Lung (tissue), 12 donors: ENCODE measurements around the gene PPM1H. TPM values are rescaled to one million over a fixed set of nuclear protein-coding genes. Genes with fewer than 3 reads are reported as not detected.
"Not testable (repeated sequence)": the region's sequence is repeated elsewhere in the genome, so short reads cannot be mapped to it uniquely, and the experiment has no call there.

ENCODE experiments used
- ATAC-seq: fragments of 200-7000 bp; cut with Tn5 transposase; one replicate; pipeline ENCODE4 v1.9.1; 2020; ENCODE audit warnings: moderate number of reproducible peaks; ENCODE audit not compliant: insufficient read depth, low FRiP score
- DNase-seq, 3 donors: peaks; one replicate each; pipeline ENCODE4 v3.0.0-alpha.2; 2013 to 2017
- H3K27ac ChIP-seq, 2 donors: one replicate each; pipeline ENCODE4 v1.5.1; 2013; ENCODE audit warnings: mild to moderate bottlenecking in 2 of 2, moderate library complexity in 2 of 2, control low read depth in 1 of 2, inconsistent platforms in 1 of 2, low read depth in 1 of 2, low read length in 1 of 2
- H3K27me3 ChIP-seq, 3 donors: one replicate each; pipeline ENCODE4 v1.5.1; 2013; ENCODE audit warnings: low read length in 2 of 3; ENCODE audit not compliant: control insufficient read depth in 3 of 3, insufficient read depth in 3 of 3
- H3K36me3 ChIP-seq, 4 donors: one replicate each; pipeline ENCODE4 v1.5.1; 2013; ENCODE audit warnings: low read length in 4 of 4, mild to moderate bottlenecking in 1 of 4, moderate library complexity in 1 of 4; ENCODE audit not compliant: control insufficient read depth in 4 of 4, insufficient read depth in 4 of 4
- H3K4me1 ChIP-seq, 5 donors: one replicate each; pipeline ENCODE4 v1.5.1; 2013; ENCODE audit warnings: low read length in 5 of 5, mild to moderate bottlenecking in 2 of 5, moderate library complexity in 1 of 5; ENCODE audit not compliant: control insufficient read depth in 5 of 5, insufficient read depth in 5 of 5
- H3K4me3 ChIP-seq: one replicate; pipeline ENCODE4 v1.5.1; 2013; ENCODE audit warnings: mild to moderate bottlenecking, control low read depth, moderate library complexity
- H3K9ac ChIP-seq, 2 donors: one replicate each; pipeline ENCODE4 v1.5.1; 2013; ENCODE audit warnings: low read length in 2 of 2, control low read depth in 1 of 2; ENCODE audit not compliant: insufficient read depth in 1 of 2
- H3K9me3 ChIP-seq, 4 donors: one replicate each; pipeline ENCODE4 v1.5.1; 2013; ENCODE audit warnings: low read length in 3 of 4, mild to moderate bottlenecking in 1 of 4, moderate library complexity in 1 of 4; ENCODE audit not compliant: control insufficient read depth in 4 of 4, insufficient read depth in 3 of 4
- CTCF ChIP-seq: IDR thresholded peaks from 2 replicates; pipeline ENCODE4 v1.5.1; 2012; ENCODE audit warnings: mild to moderate bottlenecking; ENCODE audit errors: control extremely low read depth, extremely low read depth
- WGBS, 2 donors: extraction: QIAGEN DNeasy Blood & Tissue Kit; methylation state at CpG; one replicate each; pipeline ENCODE4 v1.1.7; 2013; 5-methylcytosine and 5-hydroxymethylcytosine counted together
- polyA plus RNA-seq, 2 donors: library from polyadenylated mRNA; stranded (reverse); fragments of 200-250 nt; gene quantifications; one replicate each; pipeline ENCODE4 v1.2.1, GENCODE V29; 2013
- total RNA-seq, 2 donors: library from RNA; depleted of rRNA in 1 of 2; stranded (reverse); fragments of >200 nt in 1 of 2; gene quantifications; one replicate each; pipeline ENCODE4 v1.2.1, GENCODE V29; 2014 to 2021
- donor health status: control.
- donor health status: control.
- donor health status: Bipolar disorder and iron deficiency.
- donor health status: healthy.
- donor health status: DM: yes; HTN: yes; CAD: no.

The PPM1H gene
- total and polyA plus RNA-seq, 4 donors, result 2.0 to 11.2 (median 5.7) TPM

GRCh38 chr12:62670986-62671720 is 263.8 kb downstream of the PPM1H start:
- no peak overlapping the region for H3K9ac ChIP-seq
- H3K4me3 ChIP-seq, result no peak overlapping the region
- H3K4me1 ChIP-seq, result peaks cover 0 to 8% (median 2%) of the 10 kb centered on the region in 5 donors
- DNase-seq, result no peak
- 76 to 87% methylated on average over 10 of the region's 10 CpGs for WGBS, 2 donors
- no peaks in the 10 kb centered on the region for H3K36me3 ChIP-seq
- H3K9me3 ChIP-seq, result peaks cover 0 to 1% (median 0%) of the 10 kb centered on the region in 4 donors
- no peak for ATAC-seq
- no peaks in the 10 kb centered on the region for H3K27me3 ChIP-seq
- H3K27ac ChIP-seq, result no peak overlapping the region
- no peak for TF ChIP-seq CTCF

- WGBS, 2 donors, result 95 to 99% methylated on average over 3 of the region's 3 CpGs
These were observed 266.2 kb downstream of the PPM1H start for GRCh38 chr12:62668782-62669181.

GRCh38 chr12:62664951-62665350 is 270.0 kb downstream of the PPM1H start:
- DNase-seq, H3K9ac ChIP-seq, H3K27ac ChIP-seq, H3K9me3 ChIP-seq, H3K4me3 ChIP-seq, H3K36me3 ChIP-seq, ATAC-seq, H3K4me1 ChIP-seq, H3K27me3 ChIP-seq: not testable (repeated sequence)
- 95 to 96% methylated on average over 5 of the region's 5 CpGs for WGBS, 2 donors

More at GRCh38 chr12:62668782-62669181, 266.2 kb downstream of the PPM1H start:
- Histone ChIP-seq H3K27me3 (no peaks in the 10 kb centered on the region), H3K36me3 (no peaks in the 10 kb centered on the region), H3K4me1 (peaks cover 0 to 8% (median 0%) of the 10 kb centered on the region in 5 donors), H3K27ac (no peak overlapping the region), H3K4me3 (no peak overlapping the region), H3K9me3 (no peaks in the 10 kb centered on the region), H3K9ac (no peak overlapping the region)
- ATAC-seq, result no peak
- no peak for DNase-seq
- TF ChIP-seq CTCF, result no peak

- H3K4me1 ChIP-seq, result peaks cover 0 to 3% (median 0%) of the 10 kb centered on the region in 5 donors
These were observed 274.2 kb downstream of the PPM1H start for GRCh38 chr12:62660756-62661155.

More at GRCh38 chr12:62660756-62661155, 274.2 kb downstream of the PPM1H start:
- DNase-seq, result no peak
- WGBS, 2 donors, result 34 to 53% methylated on average over 2 of the region's 2 CpGs
- TF ChIP-seq CTCF, result no peak
- Histone ChIP-seq H3K36me3 (no peaks in the 10 kb centered on the region), H3K4me3 (no peak overlapping the region), H3K9me3 (no peaks in the 10 kb centered on the region), H3K9ac (no peak overlapping the region), H3K27me3 (no peaks in the 10 kb centered on the region), H3K27ac (no peak overlapping the region)
- no peak for ATAC-seq
